OCI-LY7 (cell line): ENCODE data around the gene COL4A3. TPM values are rescaled to one million over a fixed set of nuclear protein-coding genes. Genes with fewer than 3 reads are reported as not detected.

Experiments
- BruUV-seq: library from RNA; stranded (reverse); fragments of 400-500 nt; replicated peaks from 2 replicates; lab custom pipeline; 2021; lab: Mats Ljungman, UMichigan
- CTCF ChIA-PET: fragments of 300-600 bp; sonication (Branson Sonifier 250); formaldehyde crosslinking; loops from one replicate; lab custom pipeline; 2022; ENCODE audit warnings: antibody characterized with exemption; ENCODE audit not compliant: unreplicated experiment; lab: Charles Lee
- POLR2A ChIA-PET: fragments of 300-600 bp; sonication (Branson Sonifier 250); formaldehyde crosslinking; loops from one replicate; lab custom pipeline; 2022; ENCODE audit warnings: antibody characterized with exemption; lab: Charles Lee
- DNase-seq: peaks from one replicate; pipeline ENCODE4 v3.0.0-alpha.2; 2015; ENCODE audit warnings: low spot score
- H2AFZ ChIP-seq: fragments of 200-600 bp; sonication (generic), shearing (Covaris generic); 2 replicates; pipeline ENCODE4 v1.6.1; 2014; ENCODE audit warnings: mild to moderate bottlenecking, antibody characterized with exemption, low read length, moderate library complexity
- H3K27ac ChIP-seq: fragments of 200-600 bp; sonication (generic); 2 replicates; pipeline ENCODE4 v1.5.1; 2014; ENCODE audit warnings: mixed run types, low read depth, mild to moderate bottlenecking, moderate library complexity, low read length, inconsistent platforms; ENCODE audit not compliant: poor library complexity, severe bottlenecking
- H3K36me3 ChIP-seq: fragments of 200-600 bp; sonication (generic); 2 replicates; pipeline ENCODE4 v1.6.1; 2014; ENCODE audit warnings: mild to moderate bottlenecking, antibody characterized with exemption, low read length, moderate library complexity, mixed read lengths; ENCODE audit not compliant: insufficient read depth
- H3K4me1 ChIP-seq: fragments of 200-600 bp; sonication (generic); 2 replicates; pipeline ENCODE4 v1.5.1; 2014; ENCODE audit warnings: mild to moderate bottlenecking, low read length; ENCODE audit not compliant: insufficient read depth, poor library complexity, severe bottlenecking
- H3K4me2 ChIP-seq: fragments of 200-600 bp; sonication (generic); 2 replicates; pipeline ENCODE4 v1.6.1; 2014; ENCODE audit warnings: mild to moderate bottlenecking, low read length
- H3K4me3 ChIP-seq: fragments of 200-600 bp; sonication (generic); 2 replicates; pipeline ENCODE4 v1.5.1; 2014; ENCODE audit warnings: mild to moderate bottlenecking, low read depth, low read length; ENCODE audit not compliant: poor library complexity, severe bottlenecking
- H3K79me2 ChIP-seq: fragments of 200-600 bp; sonication (generic); 2 replicates; pipeline ENCODE4 v1.6.1; 2016; ENCODE audit warnings: low read depth, mild to moderate bottlenecking, low read length, moderate library complexity, mixed read lengths; ENCODE audit not compliant: insufficient read depth
- H3K9me2 ChIP-seq: fragments of 200-600 bp; sonication (generic); 2 replicates; pipeline ENCODE4 v1.6.1; 2016; ENCODE audit warnings: mild to moderate bottlenecking, low read length, mixed read lengths; ENCODE audit not compliant: insufficient read depth
- H3K9me3 ChIP-seq: fragments of 200-600 bp; sonication (generic); 2 replicates; pipeline ENCODE4 v1.6.1; 2014; ENCODE audit warnings: mild to moderate bottlenecking, mixed run types, low read length, mixed read lengths
- H4K20me1 ChIP-seq: fragments of 200-600 bp; sonication (generic); 2 replicates; pipeline ENCODE4 v1.6.1; 2014; ENCODE audit warnings: mild to moderate bottlenecking, antibody characterized with exemption, low read length, moderate library complexity, mixed read lengths; ENCODE audit not compliant: insufficient read depth
- CTCF ChIP-seq: fragments of 200-600 bp; sonication (generic); conservative IDR thresholded peaks from 2 replicates; pipeline ENCODE4 v1.5.1; 2014; ENCODE audit warnings: mild to moderate bottlenecking, antibody characterized with exemption, low read length, moderate library complexity, mixed read lengths
- EZH2phosphoT487 ChIP-seq: fragments of 200-600 bp; sonication (generic); IDR thresholded peaks from 2 replicates; pipeline ENCODE4 v1.6.1; 2018; ENCODE audit warnings: low read depth, borderline replicate concordance, mild to moderate bottlenecking, mixed run types, antibody characterized with exemption, low read length, moderate library complexity, mixed read lengths
- intact Hi-C: fragments of 100-400 bp; cut with micrococcal nuclease; formaldehyde crosslinking; loops from one replicate; pipeline ENCODE4 v1.10.0; 2022; ENCODE audit not compliant: unreplicated experiment
- total RNA-seq, 2 experiments: library from RNA; depleted of rRNA in 1 of 2; stranded (reverse); fragments of >200 nt in 1 of 2; shearing (Covaris generic) in 1 of 2; gene quantifications; 2 replicates each; pipeline ENCODE4 v1.2.3, GENCODE V29; 2014 to 2022

The COL4A3 gene
- total RNA-seq, 2 experiments from 2014 or later, result 0.06 to 10.9 TPM

GRCh38 chr2:227322530-227323205, 158.2 kb downstream of the COL4A3 start:
- ChIA-PET POLR2A (interaction anchor here (0.9 kb wide), 1 partner anchor 9 kb away, joined by 3 read pairs; no protein-coding TSS in a partner anchor), CTCF (no interaction called here)
- no peak for DNase-seq
- no peak overlapping the region for H3K4me2 ChIP-seq
- peaks cover 22% of the 10 kb centered on the region for H3K79me2 ChIP-seq
- intact Hi-C loops, result loop anchor here (10.0 kb wide), 1 partner anchor 158 kb away; the partner anchor contains the start of genes COL4A3 and COL4A4
- peaks cover 5% of the 10 kb centered on the region; the same call in 1 of the 2 replicates for H4K20me1 ChIP-seq
- H2AFZ ChIP-seq, result no peak overlapping the region
- H3K9me3 ChIP-seq, result peaks cover 6% of the 10 kb centered on the region; the same call in 1 of the 2 replicates
- H3K36me3 ChIP-seq, result no peaks in the 10 kb centered on the region
- H3K27ac ChIP-seq, result no peak overlapping the region
- no peak for TF ChIP-seq CTCF
- H3K4me1 ChIP-seq, result peaks cover 22% of the 10 kb centered on the region
- no peak overlapping the region for H3K4me3 ChIP-seq
- BruUV-seq, result no TSS peak
- H3K9me2 ChIP-seq, result no peaks in the 10 kb centered on the region; the same call in 1 of the 2 replicates

- peak overlapping the region; percentile 100; the same call in 1 of the 2 replicates for H2AFZ ChIP-seq
- TF ChIP-seq EZH2phosphoT487, result no peak
- no peak for TF ChIP-seq CTCF
- peaks cover 31% of the 10 kb centered on the region for H3K79me2 ChIP-seq
- peaks cover 6% of the 10 kb centered on the region; the same call in 1 of the 2 replicates for H3K9me3 ChIP-seq
- no peak overlapping the region; the same call in 1 of the 2 replicates for H3K4me2 ChIP-seq
- CTCF ChIA-PET, result no interaction called here
- H3K4me1 ChIP-seq, result peaks cover 23% of the 10 kb centered on the region
- H4K20me1 ChIP-seq, result peaks cover 7% of the 10 kb centered on the region
- 0 out of 2 replicates have a peak, but pooled peaks cover 6% of the 10 kb centered on the region for H3K36me3 ChIP-seq
- no peak for DNase-seq
- no peaks in the 10 kb centered on the region; the same call in 1 of the 2 replicates for H3K9me2 ChIP-seq
- no peak overlapping the region for H3K4me3 ChIP-seq
- H3K27ac ChIP-seq, result no peak overlapping the region
- POLR2A ChIA-PET, result interaction anchor here (1.4 kb wide), 1 partner anchor 9 kb away, joined by 5 read pairs; no protein-coding TSS in a partner anchor
- intact Hi-C loops, result loop anchor here (10.0 kb wide), 1 partner anchor 159 kb away; the partner anchor contains the start of genes COL4A3 and COL4A4
- no TSS peak for BruUV-seq
Observed at GRCh38 chr2:227323818-227324217, 159.4 kb downstream of the COL4A3 start.

GRCh38 chr2:227324642-227324994, 160.2 kb downstream of the COL4A3 start:
- Histone ChIP-seq H3K4me2 (peak overlapping the region; percentile 84), H4K20me1 (peaks cover 7% of the 10 kb centered on the region), H3K79me2 (peaks cover 31% of the 10 kb centered on the region), H3K9me2 (no peaks in the 10 kb centered on the region; the same call in 1 of the 2 replicates), H3K4me1 (peaks cover 23% of the 10 kb centered on the region), H3K4me3 (peak overlapping the region; percentile 90), H3K27ac (no peak overlapping the region), H3K9me3 (peaks cover 6% of the 10 kb centered on the region; the same call in 1 of the 2 replicates), H3K36me3 (peaks cover 14% of the 10 kb centered on the region; the same call in 1 of the 2 replicates), H2AFZ (peak overlapping the region; percentile 100)
- intact Hi-C loops, result loop anchor here (10.0 kb wide), 1 partner anchor 160 kb away; the partner anchor contains the start of genes COL4A3 and COL4A4
- no peak for DNase-seq
- TF ChIP-seq EZH2phosphoT487 (no peak), CTCF (no peak)
- TSS peak; percentile 89 for BruUV-seq
- ChIA-PET CTCF (no interaction called here), POLR2A (interaction anchor here (1.4 kb wide), 1 partner anchor 8 kb away, joined by 5 read pairs; no protein-coding TSS in a partner anchor)
